ENCODE measurements around the gene CAGE1. TPM values are rescaled to one million over a fixed set of nuclear protein-coding genes. Genes with fewer than 3 reads are reported as not detected.

The CAGE1 gene
- total RNA-seq, 1 experiment from 2014 or later = 0.29 TPM

- no peaks in the 10 kb centered on the region for H3F3A ChIP-seq (ENCODE audit: low read length, unreplicated experiment)
- no peaks in the 10 kb centered on the region for H3K9me3 ChIP-seq (ENCODE audit: low read length)
- H3K4me1 ChIP-seq (ENCODE audit: insufficient read depth, low read length) = peaks cover 20% of the 10 kb centered on the region
- DNase-seq = no peak
- peak overlapping the region; percentile 82 for H3K4me3 ChIP-seq (ENCODE audit: low read length)
- H3K36me3 ChIP-seq (ENCODE audit: low read depth, low read length) = peaks cover 11% of the 10 kb centered on the region; the same call in 1 of the 2 replicates
- H3K79me2 ChIP-seq (ENCODE audit: low read length) = peaks cover 42% of the 10 kb centered on the region
- peak overlapping the region; percentile 88 for H3K27ac ChIP-seq (ENCODE audit: low read length)
- H4K20me1 ChIP-seq (ENCODE audit: low read length) = peaks cover 8% of the 10 kb centered on the region; the same call in 1 of the 2 replicates
- peak overlapping the region; percentile 95 for H3K9ac ChIP-seq (ENCODE audit: low read length)
- ChIA-PET POLR2A (ENCODE audit: unreplicated experiment) (interaction anchor here (1.0 kb wide), 1 partner anchor 199 kb away, joined by 7 read pairs; the partner anchor contains the start of gene SNRNP48), CTCF (interaction anchor here (0.5 kb wide), 1 partner anchor 153 kb away, joined by 3 read pairs; no protein-coding TSS in a partner anchor)
- TF ChIP-seq CTCF (conservative IDR thresholded peaks at IDR 0.05; ENCODE audit: low read depth, low read length) (peak; percentile 41), EZH2phosphoT487 (IDR thresholded peaks at IDR 0.05; ENCODE audit: borderline replicate concordance, low read length) (no peak)
- intact Hi-C loops (cut with micrococcal nuclease) = no loop called here
- peak overlapping the region; percentile 92 for H3K4me2 ChIP-seq (ENCODE audit: low read length)
- no peak for ATAC-seq
- H3K9me2 ChIP-seq (replicated peaks; ENCODE audit: low read length) = no peaks in the 10 kb centered on the region
- no peaks in the 10 kb centered on the region for H3K27me3 ChIP-seq (ENCODE audit: low read length)
- peak overlapping the region; percentile 83 for H2AFZ ChIP-seq (ENCODE audit: low read length)
- no TSS peak for BruUV-seq (replicated peaks)
Observed at GRCh38 chr6:7390226-7390878, 810 bp upstream of the CAGE1 start.

- Histone ChIP-seq H4K20me1 (ENCODE audit: low read length) (peaks cover 8% of the 10 kb centered on the region; the same call in 1 of the 2 replicates), H3K4me2 (ENCODE audit: low read length) (peak overlapping the region; percentile 92), H3K4me1 (ENCODE audit: insufficient read depth, low read length) (peaks cover 20% of the 10 kb centered on the region), H3F3A (ENCODE audit: low read length, unreplicated experiment) (no peaks in the 10 kb centered on the region), H3K27me3 (ENCODE audit: low read length) (no peaks in the 10 kb centered on the region), H3K4me3 (ENCODE audit: low read length) (peak overlapping the region; percentile 82), H3K79me2 (ENCODE audit: low read length) (peaks cover 42% of the 10 kb centered on the region), H3K9ac (ENCODE audit: low read length) (peak overlapping the region; percentile 95), H3K9me2 (replicated peaks; ENCODE audit: low read length) (no peaks in the 10 kb centered on the region), H2AFZ (ENCODE audit: low read length) (peak overlapping the region; percentile 83), H3K36me3 (ENCODE audit: low read depth, low read length) (peaks cover 5% of the 10 kb centered on the region; the same call in 1 of the 2 replicates), H3K9me3 (ENCODE audit: low read length) (no peaks in the 10 kb centered on the region), H3K27ac (ENCODE audit: low read length) (peak overlapping the region; percentile 88)
- DNase-seq = peak; percentile 58
- TF ChIP-seq EZH2 (IDR thresholded peaks at IDR 0.05; ENCODE audit: low read length, unreplicated experiment) (no peak), CTCF (conservative IDR thresholded peaks at IDR 0.05; ENCODE audit: low read depth, low read length) (no peak), EZH2phosphoT487 (IDR thresholded peaks at IDR 0.05; ENCODE audit: borderline replicate concordance, low read length) (no peak)
- ATAC-seq = peak; percentile 48
- BruUV-seq (replicated peaks) = no TSS peak
- ChIA-PET POLR2A (ENCODE audit: unreplicated experiment) (interaction anchor here (1.0 kb wide), 1 partner anchor 201 kb away, joined by 7 read pairs; the partner anchor contains the start of gene SNRNP48), CTCF (interaction anchor here (0.6 kb wide), 1 partner anchor 149 kb away, joined by 4 read pairs; no protein-coding TSS in a partner anchor)
- intact Hi-C loops (cut with micrococcal nuclease) = loop anchor here (1.0 kb wide), 2 partner anchors 76 to 152 kb away; partner anchors contain the start of genes DSP and SSR1
Observed at GRCh38 chr6:7389162-7389450, 436 bp downstream of the CAGE1 start.

GRCh38 chr6:7381092-7381491, 8.4 kb downstream of the CAGE1 start:
- H3K79me2 ChIP-seq (ENCODE audit: low read length) = no peaks in the 10 kb centered on the region
- no peak overlapping the region for H3K27ac ChIP-seq (ENCODE audit: low read length)
- TF ChIP-seq EZH2 (IDR thresholded peaks at IDR 0.05; ENCODE audit: low read length, unreplicated experiment) = no peak
- TF ChIP-seq EZH2phosphoT487 (IDR thresholded peaks at IDR 0.05; ENCODE audit: borderline replicate concordance, low read length) = no peak
- no peak for TF ChIP-seq CTCF (conservative IDR thresholded peaks at IDR 0.05; ENCODE audit: low read depth, low read length)
- DNase-seq = no peak
- H3F3A ChIP-seq (ENCODE audit: low read length, unreplicated experiment) = no peaks in the 10 kb centered on the region
- H3K36me3 ChIP-seq (ENCODE audit: low read depth, low read length) = no peaks in the 10 kb centered on the region
- H3K4me2 ChIP-seq (ENCODE audit: low read length) = no peak overlapping the region
- H3K4me1 ChIP-seq (ENCODE audit: insufficient read depth, low read length) = no peaks in the 10 kb centered on the region
- H3K9me2 ChIP-seq (replicated peaks; ENCODE audit: low read length) = no peaks in the 10 kb centered on the region
- no peaks in the 10 kb centered on the region for H3K27me3 ChIP-seq (ENCODE audit: low read length)
- no peak overlapping the region for H3K4me3 ChIP-seq (ENCODE audit: low read length)
- no TSS peak for BruUV-seq (replicated peaks)
- intact Hi-C loops (cut with micrococcal nuclease) = no loop called here
- peak; percentile 20; the same call in 1 of the 2 replicates for ATAC-seq
- POLR2A ChIA-PET (ENCODE audit: unreplicated experiment) = no interaction called here
- no peak overlapping the region for H3K9ac ChIP-seq (ENCODE audit: low read length)
- no peak overlapping the region for H2AFZ ChIP-seq (ENCODE audit: low read length)
- CTCF ChIA-PET = no interaction called here
- no peaks in the 10 kb centered on the region for H3K9me3 ChIP-seq (ENCODE audit: low read length)
- H4K20me1 ChIP-seq (ENCODE audit: low read length) = no peaks in the 10 kb centered on the region
